BJ (cell line): ENCODE results near the gene SOCS1. TPM values are rescaled to one million over a fixed set of nuclear protein-coding genes. Genes with fewer than 3 reads are reported as not detected.

Source experiments
- CTCF ChIA-PET: fragments of 350-600 bp; formaldehyde crosslinking; extraction: SDS; loops from one replicate; lab custom pipeline; 2021; ENCODE audit warnings: antibody characterized with exemption, inconsistent platforms; lab: Yijun Ruan, JAX
- POLR2A ChIA-PET: fragments of 300-600 bp; sonication (Branson Sonifier 250); formaldehyde crosslinking; extraction: SDS; loops from one replicate; lab custom pipeline; 2021; ENCODE audit warnings: antibody characterized with exemption; lab: Charles Lee
- DNase-seq: peaks from one replicate; pipeline ENCODE4 v3.0.0-alpha.2; 2011; ENCODE audit warnings: low read depth
- H3K27me3 ChIP-seq: 2 replicates; pipeline ENCODE4 v1.6.0; 2011; ENCODE audit warnings: low read length; ENCODE audit not compliant: control insufficient read depth, insufficient read depth
- H3K36me3 ChIP-seq: 2 replicates; pipeline ENCODE4 v1.5.1; 2011; ENCODE audit warnings: low read length; ENCODE audit not compliant: control insufficient read depth, insufficient read depth
- H3K4me3 ChIP-seq: 2 replicates; pipeline ENCODE4 v1.5.1; 2011; ENCODE audit warnings: low read depth, mild to moderate bottlenecking, control low read depth, low read length
- CTCF ChIP-seq: IDR thresholded peaks from 2 replicates; pipeline ENCODE4 v1.5.1; 2011; ENCODE audit warnings: low read depth, mild to moderate bottlenecking, control low read depth, inconsistent platforms, low read length, moderate library complexity; ENCODE audit not compliant: insufficient read depth
- polyA plus RNA-seq: library from polyadenylated mRNA; depleted of rRNA; stranded (reverse); fragments of >200 nt; gene quantifications from 2 replicates; pipeline ENCODE4 v1.2.3, GENCODE V29; 2011

SOCS1 gene
- polyA plus RNA-seq, 1 experiment, result 2.6 TPM

- Histone ChIP-seq H3K4me3 (no peak overlapping the region), H3K36me3 (no peaks in the 10 kb centered on the region), H3K27me3 (no peaks in the 10 kb centered on the region; the same call in 1 of the 2 replicates)
- no peak for TF ChIP-seq CTCF
- CTCF ChIA-PET, result interaction anchor here (0.7 kb wide), 1 partner anchor 13 kb away, joined by 3 read pairs; no protein-coding TSS in a partner anchor
- no peak for DNase-seq
- POLR2A ChIA-PET, result no interaction called here
Observed at GRCh38 chr16:11232852-11233726, 22.9 kb downstream of the SOCS1 start.

- ChIA-PET CTCF (no interaction called here), POLR2A (no interaction called here)
- H3K27me3 ChIP-seq, result no peaks in the 10 kb centered on the region; the same call in 1 of the 2 replicates
- H3K4me3 ChIP-seq, result no peak overlapping the region
- no peaks in the 10 kb centered on the region for H3K36me3 ChIP-seq
- TF ChIP-seq CTCF, result no peak
- no peak for DNase-seq
Observed at GRCh38 chr16:11232302-11232851, 23.6 kb downstream of the SOCS1 start.

- H3K27me3 ChIP-seq, result no peaks in the 10 kb centered on the region; the same call in 1 of the 2 replicates
- no peak overlapping the region for H3K4me3 ChIP-seq
- no peaks in the 10 kb centered on the region for H3K36me3 ChIP-seq
- no peak for DNase-seq
- TF ChIP-seq CTCF, result no peak
- CTCF ChIA-PET, result interaction anchor here (0.7 kb wide), 1 partner anchor 26 kb away, joined by 3 read pairs; no protein-coding TSS in a partner anchor
- POLR2A ChIA-PET, result no interaction called here
Observed at GRCh38 chr16:11231367-11231970, 24.5 kb downstream of the SOCS1 start.

- no peak for DNase-seq
- no peaks in the 10 kb centered on the region for H3K36me3 ChIP-seq
- no peak overlapping the region for H3K4me3 ChIP-seq
- ChIA-PET CTCF (no interaction called here), POLR2A (no interaction called here)
- H3K27me3 ChIP-seq, result no peaks in the 10 kb centered on the region; the same call in 1 of the 2 replicates
- no peak for TF ChIP-seq CTCF
Observed at GRCh38 chr16:11229906-11230305, 26.1 kb downstream of the SOCS1 start.

DNA sequence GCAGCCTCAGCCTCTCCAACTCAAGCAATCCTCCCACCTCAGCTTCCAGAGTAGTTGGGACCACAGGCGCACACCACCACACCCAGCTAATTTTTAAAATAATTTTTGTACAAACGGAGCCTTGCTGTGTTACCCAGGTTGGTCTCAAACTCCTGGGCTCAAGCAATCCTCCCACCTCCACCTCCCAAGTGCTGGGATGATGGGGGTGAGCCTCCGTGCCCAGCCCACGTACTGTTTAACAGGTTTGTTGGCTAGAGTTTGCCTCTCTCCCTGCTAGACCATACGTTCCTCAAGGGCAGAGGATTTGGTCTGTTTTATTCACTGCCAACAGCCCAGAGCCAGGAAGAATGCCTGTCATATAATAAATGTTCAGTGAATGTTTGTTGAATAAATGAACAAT, 26.6 kb downstream of the SOCS1 start:
- ChIA-PET POLR2A (no interaction called here), CTCF (interaction anchor here (1.2 kb wide), 1 partner anchor 11 kb away, joined by 5 read pairs; no protein-coding TSS in a partner anchor)
- Histone ChIP-seq H3K27me3 (no peaks in the 10 kb centered on the region; the same call in 1 of the 2 replicates), H3K4me3 (no peak overlapping the region), H3K36me3 (no peaks in the 10 kb centered on the region)
- no peak for TF ChIP-seq CTCF
- no peak for DNase-seq
